A673 (cell line): Measurements from ENCODE around the gene PIP4K2A.

ENCODE experiments used
- CTCF ChIP-seq: fragments of 300-800, 200-600 bp; sonication (generic); conservative IDR thresholded peaks from 2 replicates; pipeline ENCODE4 v1.5.1; 2017; ENCODE audit warnings: low read depth, mild to moderate bottlenecking, antibody characterized with exemption, low read length, moderate library complexity, mixed read lengths
- EZH2 ChIP-seq: fragments of 200-600 bp; sonication (generic); IDR thresholded peaks from 2 replicates; pipeline ENCODE4 v1.6.1; 2017; ENCODE audit warnings: borderline replicate concordance, low read depth, mild to moderate bottlenecking, mixed read lengths, antibody characterized with exemption, low read length; ENCODE audit not compliant: poor library complexity, severe bottlenecking

GRCh38 chr10:22534849-22535604 lies 179.4 kb downstream of the PIP4K2A start:
- TF ChIP-seq EZH2: no peak
- no peak for TF ChIP-seq CTCF
